GM19395 (cell line): ENCODE measurements around the gene BTBD2.
"Not testable (repeated sequence)": the region's sequence is repeated elsewhere in the genome, so short reads cannot be mapped to it uniquely, and the experiment has no call there.

Source experiments
- ATAC-seq: cut with Tn5 transposase; IDR thresholded peaks from one replicate; pipeline ENCODE4 v1.9.1; 2021; ENCODE audit warnings: mild to moderate bottlenecking, moderate library complexity; ENCODE audit not compliant: unreplicated experiment

BTBD2 gene

GRCh38 chr19:2016041-2016807, 710 bp upstream of the BTBD2 start:
- no peak for ATAC-seq

GRCh38 chr19:2014731-2015607, 545 bp downstream of the BTBD2 start:
- ATAC-seq = no peak

GRCh38 chr19:2014131-2014571, 1.4 kb downstream of the BTBD2 start:
- no peak for ATAC-seq

GRCh38 chr19:2013683-2013961, 1.9 kb downstream of the BTBD2 start:
- no peak for ATAC-seq

GRCh38 chr19:2012941-2013682, 2.4 kb downstream of the BTBD2 start:
- ATAC-seq = no peak

GRCh38 chr19:2011169-2011568, 4.3 kb downstream of the BTBD2 start:
- no peak for ATAC-seq

- ATAC-seq = no peak
These were observed 5.3 kb downstream of the BTBD2 start for GRCh38 chr19:2010135-2010668.

- no peak for ATAC-seq
These were observed 11.6 kb downstream of the BTBD2 start for GRCh38 chr19:2003874-2004273.

GRCh38 chr19:1999856-2000515, 15.5 kb downstream of the BTBD2 start:
- no peak for ATAC-seq

- ATAC-seq = no peak
These were observed 16.5 kb downstream of the BTBD2 start for GRCh38 chr19:1998712-1999708.

- ATAC-seq = no peak
These were observed 17.9 kb downstream of the BTBD2 start for GRCh38 chr19:1997353-1998233.

GRCh38 chr19:1992759-1993260, 22.7 kb downstream of the BTBD2 start:
- ATAC-seq = no peak

GRCh38 chr19:1991018-1991913, 24.2 kb downstream of the BTBD2 start:
- ATAC-seq = no peak

GRCh38 chr19:1990230-1991017, 25.1 kb downstream of the BTBD2 start:
- no peak for ATAC-seq

GRCh38 chr19:1989513-1990229, 25.8 kb downstream of the BTBD2 start:
- no peak for ATAC-seq

- not testable (repeated sequence) for ATAC-seq
These were observed 27.1 kb downstream of the BTBD2 start for GRCh38 chr19:1988464-1988863.
